Neural progenitor cell (in vitro differentiated cells): ENCODE results near the gene CRYM. TPM values are rescaled to one million over a fixed set of nuclear protein-coding genes. Genes with fewer than 3 reads are reported as not detected.

ENCODE experiments used
- DNase-seq: peaks from one replicate; pipeline ENCODE4 v3.0.0-alpha.2; 2016; ENCODE audit warnings: low spot score
- H2AFZ ChIP-seq: fragments of 200-600 bp; sonication (generic); replicated peaks from 2 replicates; pipeline ENCODE4 v1.6.1; 2016; ENCODE audit warnings: antibody characterized with exemption
- H3F3A ChIP-seq: fragments of 200-600 bp; sonication (generic); 2 replicates; pipeline ENCODE4 v1.6.1; 2016; ENCODE audit warnings: antibody characterized with exemption, low read depth
- H3K27ac ChIP-seq: fragments of 200-600 bp; sonication (generic); 2 replicates; pipeline ENCODE4 v1.5.1; 2016; ENCODE audit warnings: mild to moderate bottlenecking
- H3K27me3 ChIP-seq: fragments of 200-600 bp; sonication (generic); 2 replicates; pipeline ENCODE4 v1.6.1; 2016; ENCODE audit warnings: mild to moderate bottlenecking, moderate library complexity
- H3K36me3 ChIP-seq: fragments of 200-600 bp; sonication (generic); 2 replicates; pipeline ENCODE4 v1.5.1; 2016
- H3K4me1 ChIP-seq: fragments of 200-600 bp; sonication (generic); 2 replicates; pipeline ENCODE4 v1.6.1; 2016; ENCODE audit warnings: mixed run types
- H3K4me2 ChIP-seq: fragments of 200-600 bp; sonication (generic); 2 replicates; pipeline ENCODE4 v1.6.1; 2016
- H3K4me3 ChIP-seq: fragments of 200-600 bp; sonication (generic); 2 replicates; pipeline ENCODE4 v1.5.1; 2016
- H3K79me2 ChIP-seq: fragments of 200-600 bp; sonication (generic); 2 replicates; pipeline ENCODE4 v1.6.1; 2016; ENCODE audit warnings: low read depth
- H3K9ac ChIP-seq: fragments of 200-600 bp; sonication (generic); 2 replicates; pipeline ENCODE4 v1.6.1; 2016
- H3K9me3 ChIP-seq: fragments of 200-600 bp; sonication (generic); 2 replicates; pipeline ENCODE4 v1.5.1; 2016; ENCODE audit warnings: low read depth
- H4K20me1 ChIP-seq: fragments of 200-600 bp; sonication (generic); 2 replicates; pipeline ENCODE4 v1.6.1; 2016; ENCODE audit warnings: low read depth
- H3K27ac Mint-ChIP-seq: 3 replicates; pipeline ENCODE4 v1.8.0; 2021; ENCODE audit warnings: mixed read lengths
- H3K27me3 Mint-ChIP-seq: 2 replicates; pipeline ENCODE4 v1.8.0; 2022; ENCODE audit warnings: low read depth, mild to moderate bottlenecking, inconsistent platforms, moderate library complexity, mixed read lengths; ENCODE audit not compliant: insufficient read depth
- H3K36me3 Mint-ChIP-seq: 3 replicates; pipeline ENCODE4 v1.8.0; 2021; ENCODE audit warnings: mixed read lengths
- H3K4me1 Mint-ChIP-seq: 3 replicates; pipeline ENCODE4 v1.8.0; 2021; ENCODE audit warnings: mixed read lengths
- H3K4me3 Mint-ChIP-seq: 3 replicates; pipeline ENCODE4 v1.8.0; 2021; ENCODE audit warnings: mild to moderate bottlenecking, moderate library complexity, mixed read lengths
- H3K9me3 Mint-ChIP-seq: 3 replicates; pipeline ENCODE4 v1.8.0; 2020; ENCODE audit warnings: mixed read lengths
- EZH2 ChIP-seq: fragments of 200-600 bp; sonication (generic); IDR thresholded peaks from 2 replicates; pipeline ENCODE4 v1.6.1; 2017; ENCODE audit warnings: antibody characterized with exemption, mild to moderate bottlenecking, moderate library complexity
- EZH2phosphoT487 ChIP-seq: fragments of 200-600 bp; sonication (generic); IDR thresholded peaks from 2 replicates; pipeline ENCODE4 v1.6.1; 2017; ENCODE audit warnings: antibody characterized with exemption
- total RNA-seq: library from RNA; depleted of rRNA; stranded (reverse); fragments of >200 nt; gene quantifications from 2 replicates; pipeline ENCODE4 v1.2.3, GENCODE V29; 2015; ENCODE audit warnings: low replicate concordance
- TF ChIP-seq, protein P1 (sequence below): fragments of 200-600 bp; sonication (generic); IDR thresholded peaks from 2 replicates; pipeline ENCODE4 v1.5.1; 2017; ENCODE audit warnings: antibody characterized with exemption, mild to moderate bottlenecking

CRYM gene
- 0.36 and 1.3 TPM in 2 replicates for total RNA-seq

DNA sequence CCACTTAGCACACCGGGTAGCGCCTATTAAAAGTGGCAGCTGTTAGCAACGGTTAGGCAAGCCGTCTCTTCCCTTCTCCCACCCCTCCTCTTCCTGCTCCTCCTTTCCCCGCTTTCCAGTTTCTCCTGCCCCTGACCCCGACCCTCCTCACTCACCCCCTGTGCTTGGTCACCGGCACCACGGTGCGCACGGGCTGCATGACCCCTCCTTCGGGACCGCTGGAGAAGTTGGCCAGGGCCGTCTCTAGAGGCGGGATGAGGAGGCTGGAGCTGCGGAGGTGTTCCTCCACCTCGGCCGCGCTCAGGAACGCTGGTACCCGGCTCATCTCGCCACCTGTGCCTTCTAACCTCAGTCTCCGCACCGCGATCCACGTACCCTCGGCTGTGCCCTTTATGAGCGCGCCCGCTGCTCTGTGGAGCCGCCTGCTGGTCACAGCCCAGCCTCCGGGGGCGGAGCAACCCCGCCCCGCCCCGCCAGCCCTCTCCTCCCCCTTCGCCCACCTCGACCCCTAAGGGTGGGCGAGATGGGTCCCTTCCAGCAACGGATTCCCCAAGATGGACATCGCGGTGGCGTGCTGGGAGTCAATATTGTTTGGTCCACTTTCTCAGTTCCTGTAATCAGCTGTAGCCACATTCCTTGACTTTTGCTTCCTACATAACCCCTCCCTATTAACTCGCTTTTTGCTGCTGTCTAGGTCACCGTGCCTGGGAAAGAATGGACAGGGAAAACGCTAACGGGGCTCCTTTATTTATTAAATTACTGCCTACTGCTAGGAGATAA lies at the start of gene CRYM:
TSS of gene CRYM (minus strand) at position 364 of the 780 bp plus-strand sequence. CDS start at position 325, 39 bp downstream.
- no peak within 1 kb of the TSS for H3K9ac ChIP-seq
- H3K4me3 ChIP-seq: peak within 1 kb of the TSS; percentile 62
- Mint-ChIP-seq H3K27me3 (peaks cover 42% of the 10 kb centered on the region), H3K4me1 (peaks cover 7% of the 10 kb centered on the region), H3K9me3 (no peaks in the 10 kb centered on the region), H3K4me3 (peak within 1 kb of the TSS; percentile 84), H3K36me3 (no peaks in the 10 kb centered on the region), H3K27ac (no peak within 1 kb of the TSS)
- peaks cover 74% of the 10 kb centered on the region for H3K27me3 ChIP-seq
- H3K79me2 ChIP-seq: no peaks in the 10 kb centered on the region
- H3K9me3 ChIP-seq: no peaks in the 10 kb centered on the region
- H3K36me3 ChIP-seq: no peaks in the 10 kb centered on the region
- H3K4me2 ChIP-seq: peak within 1 kb of the TSS; percentile 90
- H4K20me1 ChIP-seq: no peaks in the 10 kb centered on the region
- no peak for TF ChIP-seq EZH2phosphoT487
- TF ChIP-seq EZH2: peak; percentile 57
- TF ChIP-seq, protein P1, sequence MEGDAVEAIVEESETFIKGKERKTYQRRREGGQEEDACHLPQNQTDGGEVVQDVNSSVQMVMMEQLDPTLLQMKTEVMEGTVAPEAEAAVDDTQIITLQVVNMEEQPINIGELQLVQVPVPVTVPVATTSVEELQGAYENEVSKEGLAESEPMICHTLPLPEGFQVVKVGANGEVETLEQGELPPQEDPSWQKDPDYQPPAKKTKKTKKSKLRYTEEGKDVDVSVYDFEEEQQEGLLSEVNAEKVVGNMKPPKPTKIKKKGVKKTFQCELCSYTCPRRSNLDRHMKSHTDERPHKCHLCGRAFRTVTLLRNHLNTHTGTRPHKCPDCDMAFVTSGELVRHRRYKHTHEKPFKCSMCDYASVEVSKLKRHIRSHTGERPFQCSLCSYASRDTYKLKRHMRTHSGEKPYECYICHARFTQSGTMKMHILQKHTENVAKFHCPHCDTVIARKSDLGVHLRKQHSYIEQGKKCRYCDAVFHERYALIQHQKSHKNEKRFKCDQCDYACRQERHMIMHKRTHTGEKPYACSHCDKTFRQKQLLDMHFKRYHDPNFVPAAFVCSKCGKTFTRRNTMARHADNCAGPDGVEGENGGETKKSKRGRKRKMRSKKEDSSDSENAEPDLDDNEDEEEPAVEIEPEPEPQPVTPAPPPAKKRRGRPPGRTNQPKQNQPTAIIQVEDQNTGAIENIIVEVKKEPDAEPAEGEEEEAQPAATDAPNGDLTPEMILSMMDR: peak; percentile 87
- DNase-seq: peak; percentile 88
- peaks cover 10% of the 10 kb centered on the region for H3K4me1 ChIP-seq
- no peak within 1 kb of the TSS for H3K27ac ChIP-seq
- H2AFZ ChIP-seq: peak within 1 kb of the TSS; percentile 99
- peaks cover 11% of the 10 kb centered on the region for H3F3A ChIP-seq

DNA sequence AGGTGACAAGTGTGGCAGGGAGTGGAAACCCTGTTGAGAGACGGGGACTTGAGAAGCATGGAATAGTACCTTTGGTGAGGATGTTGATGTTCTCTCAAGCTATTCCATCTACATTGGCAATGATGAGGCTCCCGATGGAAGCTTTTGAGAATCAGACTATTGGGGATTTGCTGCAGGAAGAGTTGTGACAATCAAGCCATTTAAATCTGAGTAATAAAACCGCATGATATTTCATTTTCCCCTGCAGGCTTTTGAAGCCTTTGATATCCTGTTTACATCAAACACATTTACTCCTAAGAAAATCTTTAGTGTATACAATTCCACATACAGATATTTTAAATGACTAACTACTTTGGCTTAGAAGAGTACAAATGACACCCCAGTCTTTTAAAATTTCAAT lies 49.0 kb upstream of the CRYM start:
- H3F3A ChIP-seq: no peaks in the 10 kb centered on the region
- H3K36me3 Mint-ChIP-seq: no peaks in the 10 kb centered on the region
- H3K4me3 Mint-ChIP-seq: no peak overlapping the region
- no peaks in the 10 kb centered on the region for H3K4me1 ChIP-seq
- no peak overlapping the region for H3K9ac ChIP-seq
- no peaks in the 10 kb centered on the region for H3K36me3 ChIP-seq
- H3K27ac ChIP-seq: no peak overlapping the region
- H3K9me3 Mint-ChIP-seq: peaks cover 2% of the 10 kb centered on the region
- H3K27me3 ChIP-seq: no peaks in the 10 kb centered on the region
- no peak overlapping the region for H2AFZ ChIP-seq
- H3K4me2 ChIP-seq: no peak overlapping the region
- H3K79me2 ChIP-seq: no peaks in the 10 kb centered on the region
- H3K4me1 Mint-ChIP-seq: no peaks in the 10 kb centered on the region
- H3K9me3 ChIP-seq: no peaks in the 10 kb centered on the region
- no peaks in the 10 kb centered on the region for H4K20me1 ChIP-seq
- no peak overlapping the region for H3K27ac Mint-ChIP-seq
- H3K27me3 Mint-ChIP-seq: peaks cover 10% of the 10 kb centered on the region
- H3K4me3 ChIP-seq: no peak overlapping the region
- no peak for DNase-seq
- TF ChIP-seq, protein P1: no peak
- no peak for TF ChIP-seq EZH2
- TF ChIP-seq EZH2phosphoT487: no peak

DNA sequence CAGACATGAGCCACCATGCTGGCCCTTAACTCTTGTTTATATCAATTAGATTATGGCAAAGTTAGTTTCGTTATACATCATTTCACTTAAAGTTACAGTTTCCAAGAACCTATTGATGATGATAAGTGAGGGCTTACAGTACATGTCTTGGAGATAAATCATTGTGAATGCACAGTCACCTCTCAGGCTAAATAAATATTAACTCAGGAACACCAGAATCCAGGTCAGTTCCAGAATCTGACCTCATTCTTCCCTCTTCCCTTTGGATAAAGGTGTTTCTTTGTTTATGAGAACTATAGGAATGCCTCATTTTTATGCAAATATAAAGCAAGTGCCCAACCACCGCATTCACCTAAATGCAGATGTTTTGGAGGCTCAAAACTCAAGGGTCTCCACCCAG lies 48.4 kb upstream of the CRYM start:
- no peak for DNase-seq
- Histone ChIP-seq H3K36me3 (no peaks in the 10 kb centered on the region), H3K79me2 (no peaks in the 10 kb centered on the region), H3K27ac (no peak overlapping the region), H3K4me3 (no peak overlapping the region), H2AFZ (no peak overlapping the region), H3K27me3 (no peaks in the 10 kb centered on the region), H3F3A (no peaks in the 10 kb centered on the region), H3K9ac (no peak overlapping the region), H3K4me1 (no peaks in the 10 kb centered on the region), H4K20me1 (no peaks in the 10 kb centered on the region), H3K4me2 (no peak overlapping the region), H3K9me3 (no peaks in the 10 kb centered on the region)
- Mint-ChIP-seq H3K9me3 (peaks cover 2% of the 10 kb centered on the region), H3K27me3 (peaks cover 8% of the 10 kb centered on the region), H3K4me3 (no peak overlapping the region), H3K4me1 (no peaks in the 10 kb centered on the region), H3K27ac (no peak overlapping the region), H3K36me3 (no peaks in the 10 kb centered on the region)
- TF ChIP-seq EZH2phosphoT487 (no peak), EZH2 (no peak)
- TF ChIP-seq, protein P1: no peak
